ENCODE data around the gene FKRP.
"Not testable (repeated sequence)": the region's sequence is repeated elsewhere in the genome, so short reads cannot be mapped to it uniquely, and the experiment has no call there.

The FKRP gene

DNA sequence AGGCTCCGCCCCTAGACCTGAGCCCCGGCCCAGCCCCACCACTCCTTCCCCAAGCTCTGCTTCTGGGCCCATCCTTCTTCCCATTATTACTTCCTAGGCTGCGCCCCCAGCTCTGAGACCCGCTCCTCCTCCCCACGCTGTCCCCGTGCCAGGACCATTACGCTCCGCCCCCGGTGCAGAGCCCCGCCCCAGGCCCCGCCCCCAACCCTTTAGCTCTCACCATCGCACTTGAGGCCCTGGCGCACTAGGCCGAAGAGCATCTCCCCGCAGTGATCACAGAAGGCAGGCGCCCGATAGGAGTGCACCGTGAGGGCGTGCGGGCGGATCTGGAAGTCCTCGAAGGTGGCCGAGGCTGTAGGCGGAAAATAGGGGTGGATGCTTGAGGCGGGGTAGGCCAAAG lies 35.2 kb upstream of the FKRP start:
- DNase-seq (ENCODE audit: extremely low read depth, low read depth) = no peak

DNA sequence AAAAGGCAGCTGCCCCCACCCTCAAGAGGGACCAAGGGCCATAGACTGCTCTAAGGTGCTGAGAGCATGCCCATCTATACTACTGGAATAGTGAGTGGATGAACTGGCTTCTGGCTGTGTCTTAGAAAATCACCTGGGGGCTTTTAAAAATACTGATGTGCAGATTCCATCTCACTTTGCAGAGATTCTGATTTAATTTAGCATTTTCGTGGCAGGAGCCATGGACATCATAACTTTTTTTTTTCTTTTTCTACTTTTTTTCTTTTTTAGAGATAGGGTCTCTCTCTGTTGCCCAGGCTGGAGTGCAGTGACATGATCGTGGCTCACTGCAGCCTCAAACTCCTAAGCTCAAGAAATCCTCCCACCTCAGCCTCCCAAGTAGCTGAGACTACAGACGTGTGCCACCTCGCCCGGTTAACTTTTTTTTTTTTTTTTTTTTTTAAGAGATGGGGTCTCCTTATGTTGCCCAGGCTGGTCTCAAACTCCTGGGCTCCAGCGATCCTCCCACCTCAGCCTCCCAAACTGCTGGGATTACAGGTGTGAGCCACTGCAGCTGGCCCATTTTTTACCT lies 33.0 kb upstream of the FKRP start:
- not testable (repeated sequence) for DNase-seq (ENCODE audit: extremely low read depth, low read depth)

More for the DNA sequence above, 35.2 kb upstream of the FKRP start:
- TF ChIP-seq, protein P1, sequence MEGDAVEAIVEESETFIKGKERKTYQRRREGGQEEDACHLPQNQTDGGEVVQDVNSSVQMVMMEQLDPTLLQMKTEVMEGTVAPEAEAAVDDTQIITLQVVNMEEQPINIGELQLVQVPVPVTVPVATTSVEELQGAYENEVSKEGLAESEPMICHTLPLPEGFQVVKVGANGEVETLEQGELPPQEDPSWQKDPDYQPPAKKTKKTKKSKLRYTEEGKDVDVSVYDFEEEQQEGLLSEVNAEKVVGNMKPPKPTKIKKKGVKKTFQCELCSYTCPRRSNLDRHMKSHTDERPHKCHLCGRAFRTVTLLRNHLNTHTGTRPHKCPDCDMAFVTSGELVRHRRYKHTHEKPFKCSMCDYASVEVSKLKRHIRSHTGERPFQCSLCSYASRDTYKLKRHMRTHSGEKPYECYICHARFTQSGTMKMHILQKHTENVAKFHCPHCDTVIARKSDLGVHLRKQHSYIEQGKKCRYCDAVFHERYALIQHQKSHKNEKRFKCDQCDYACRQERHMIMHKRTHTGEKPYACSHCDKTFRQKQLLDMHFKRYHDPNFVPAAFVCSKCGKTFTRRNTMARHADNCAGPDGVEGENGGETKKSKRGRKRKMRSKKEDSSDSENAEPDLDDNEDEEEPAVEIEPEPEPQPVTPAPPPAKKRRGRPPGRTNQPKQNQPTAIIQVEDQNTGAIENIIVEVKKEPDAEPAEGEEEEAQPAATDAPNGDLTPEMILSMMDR (IDR thresholded peaks at IDR 0.05; ENCODE audit: low read depth, low read length) = no peak

DNA sequence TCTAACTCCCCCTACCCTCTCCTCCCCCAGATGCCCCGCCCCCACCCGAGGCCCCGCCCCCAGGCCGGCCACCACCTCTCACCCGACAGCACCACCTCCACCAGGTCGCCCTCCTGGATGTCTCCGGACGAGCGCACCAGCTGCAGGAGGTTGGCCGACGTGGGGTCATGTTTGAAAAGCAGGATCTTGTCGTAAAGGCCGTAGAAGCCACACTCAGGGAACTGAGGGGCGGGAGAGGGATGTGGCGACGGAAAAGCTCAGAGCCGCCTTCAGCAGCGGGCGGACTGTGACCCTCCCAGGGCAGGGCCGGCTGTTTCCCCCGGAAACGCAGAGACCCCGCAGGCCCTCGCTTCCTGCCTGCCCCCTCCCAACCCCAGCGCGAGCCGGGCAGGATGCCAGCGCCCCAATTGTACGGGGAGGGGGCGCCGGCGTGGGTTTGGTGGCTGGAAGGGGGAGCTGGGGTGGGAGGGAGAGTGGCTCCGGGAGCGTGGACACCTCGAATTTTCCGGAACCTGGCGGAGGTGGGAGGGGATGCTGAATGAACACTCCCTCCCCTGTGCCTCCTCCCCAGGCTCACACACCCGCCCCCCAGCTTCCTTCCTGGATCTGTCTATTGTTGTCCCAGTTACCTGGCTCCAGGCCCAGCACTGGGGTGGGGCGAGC lies 31.9 kb upstream of the FKRP start:
- peak; percentile 58 for DNase-seq (ENCODE audit: extremely low read depth, low read depth)
- TF ChIP-seq, protein P1 (IDR thresholded peaks at IDR 0.05; ENCODE audit: low read depth, low read length) = no peak

DNA sequence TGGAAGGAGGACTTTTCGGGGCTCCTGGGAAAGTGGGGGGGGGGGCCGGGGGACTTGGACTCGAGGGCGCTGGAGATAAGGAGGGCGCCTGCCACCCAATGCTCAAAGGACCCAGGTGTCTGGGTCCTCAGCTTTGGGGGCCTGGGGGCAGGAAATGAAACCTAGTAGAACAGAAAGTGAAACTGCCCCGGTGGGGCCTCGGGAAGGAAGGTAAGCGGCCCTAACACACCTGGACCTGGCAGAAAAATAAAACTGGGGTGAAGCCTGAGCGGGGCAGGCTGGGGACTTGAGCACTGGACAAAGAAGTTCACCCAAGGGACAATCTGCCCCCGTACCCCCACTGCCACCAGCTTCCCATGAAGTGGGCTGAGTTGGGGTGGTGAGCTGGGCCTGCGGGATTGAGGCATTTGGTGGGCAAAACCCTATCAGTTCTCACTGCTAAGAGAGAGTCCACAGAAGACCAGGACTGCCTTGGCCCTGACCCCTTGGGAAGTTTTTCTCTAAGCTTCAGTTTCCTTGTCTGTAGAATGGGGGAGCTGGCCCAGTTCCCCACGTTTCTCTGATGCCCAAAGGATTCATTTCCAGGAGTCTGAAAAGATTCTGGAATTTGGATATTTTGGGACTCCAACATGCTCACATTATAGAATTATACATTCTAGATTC lies 31.3 kb upstream of the FKRP start:
- TF ChIP-seq, protein P1 (IDR thresholded peaks at IDR 0.05; ENCODE audit: low read depth, low read length) = no peak
- no peak for DNase-seq (ENCODE audit: extremely low read depth, low read depth)

DNA sequence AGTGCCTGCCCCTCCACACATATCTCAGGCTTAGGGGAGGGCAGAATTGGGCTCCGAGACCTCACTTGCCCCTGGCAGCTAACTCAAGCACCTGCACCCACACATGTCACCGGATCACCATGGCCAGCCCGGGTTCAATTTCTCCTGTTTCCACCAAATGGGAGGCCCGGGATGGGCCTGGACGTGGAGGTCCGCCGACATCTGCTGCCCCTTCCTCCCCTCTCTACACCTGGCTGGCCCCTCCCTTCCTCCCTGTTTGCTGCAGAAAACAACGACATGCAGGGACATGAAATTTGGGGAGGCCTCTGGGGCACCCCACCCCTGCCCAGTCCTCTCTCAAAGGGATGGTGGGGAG lies 30.3 kb upstream of the FKRP start:
- no peak for DNase-seq (ENCODE audit: extremely low read depth, low read depth)

DNA sequence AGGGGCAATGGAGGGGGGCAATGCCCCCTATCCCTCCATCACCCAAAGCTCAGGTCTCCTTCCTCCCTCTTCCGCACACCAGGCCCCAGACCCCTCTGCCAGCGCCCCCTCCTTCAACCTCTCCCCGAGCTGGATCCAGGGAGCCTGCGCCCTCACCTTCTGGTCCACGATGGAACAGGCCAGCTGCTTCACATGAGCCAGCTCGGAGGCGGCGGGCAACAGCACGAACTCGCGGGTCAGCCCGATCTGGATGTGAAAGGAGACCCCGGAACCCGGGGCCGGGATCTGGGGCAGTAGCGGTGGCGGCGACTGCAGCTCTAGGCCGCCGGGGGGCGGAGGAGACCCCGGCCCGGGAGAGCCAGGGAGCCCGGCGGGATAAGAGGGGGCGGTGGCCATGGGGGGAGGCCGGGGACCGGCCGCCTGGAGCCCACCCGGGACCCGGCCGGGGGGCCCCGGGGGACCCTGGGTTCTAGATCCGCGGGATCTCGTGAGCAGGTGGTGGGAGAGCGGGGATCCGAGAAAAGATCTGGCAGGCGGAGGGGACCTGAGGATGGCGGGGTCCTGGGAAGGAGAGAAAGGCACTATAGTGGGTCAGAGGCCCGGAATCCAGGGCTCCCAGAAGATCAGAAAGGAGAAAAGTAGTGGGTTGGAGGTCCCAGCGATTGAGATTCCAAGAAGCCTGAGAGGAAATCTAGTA lies 29.7 kb upstream of the FKRP start:
- TF ChIP-seq, protein P1 (IDR thresholded peaks at IDR 0.05; ENCODE audit: low read depth, low read length) = no peak
- no peak for DNase-seq (ENCODE audit: extremely low read depth, low read depth)

More for the DNA sequence above, 30.3 kb upstream of the FKRP start:
- TF ChIP-seq, protein P1 (IDR thresholded peaks at IDR 0.05; ENCODE audit: low read depth, low read length) = no peak

DNA sequence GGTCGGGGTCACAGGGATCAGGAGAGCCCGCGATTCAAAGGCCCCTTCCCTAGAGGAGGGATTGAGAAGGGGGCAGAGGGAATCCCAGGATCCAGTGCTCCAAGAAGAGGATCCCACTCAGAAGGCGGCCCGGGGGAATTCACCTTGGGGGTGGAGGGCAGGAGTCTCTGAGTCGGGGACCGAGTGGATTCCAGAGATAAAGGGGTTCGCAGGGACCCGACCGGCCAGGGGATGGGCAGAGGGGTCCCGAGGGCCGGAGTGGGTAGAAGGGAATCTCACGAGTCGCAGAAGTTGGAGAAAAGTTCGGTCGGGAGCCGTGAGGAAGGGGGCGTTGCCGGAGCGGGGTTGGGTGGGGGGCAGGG lies 29.2 kb upstream of the FKRP start:
- no peak for DNase-seq (ENCODE audit: extremely low read depth, low read depth)
- TF ChIP-seq, protein P1 (IDR thresholded peaks at IDR 0.05; ENCODE audit: low read depth, low read length) = no peak
